Breast epithelium (tissue), 4 donors: ENCODE results near the gene ZNF48. TPM values are rescaled to one million over a fixed set of nuclear protein-coding genes. Genes with fewer than 3 reads are reported as not detected.

Experiments used
- DNase-seq, 2 donors: peaks; one replicate each; pipeline ENCODE4 v3.0.0-alpha.2; 2019; ENCODE audit warnings: low spot score in 2 of 2
- H3K27ac ChIP-seq, 2 donors: fragments of 200-600 bp; sonication (generic) in 1 of 2; one replicate each; pipeline ENCODE4 v1.5.1; 2016 to 2019; ENCODE audit warnings: mild to moderate bottlenecking in 1 of 2
- H3K27me3 ChIP-seq, 2 donors: fragments of 200-600 bp; sonication (generic) in 1 of 2; one replicate each; pipeline versions ENCODE4 v1.5.1 to v1.6.0; 2017 to 2019; ENCODE audit warnings: control low read depth in 1 of 2, mild to moderate bottlenecking in 1 of 2
- H3K36me3 ChIP-seq: fragments of 200-600 bp; one replicate; pipeline ENCODE4 v1.5.1; 2019
- H3K4me1 ChIP-seq, 2 donors: fragments of 200-600 bp; sonication (generic); one replicate each; pipeline ENCODE4 v1.5.1; 2016 to 2019; ENCODE audit warnings: control low read depth in 1 of 2
- H3K4me3 ChIP-seq, 3 donors: fragments of 200-600 bp; sonication (generic); 1 replicate in 2 of 3; 2 replicates in 1 of 3; pipeline ENCODE4 v1.5.1; 2016 to 2019; ENCODE audit warnings: mild to moderate bottlenecking in 3 of 3, moderate library complexity in 2 of 3
- H3K9me3 ChIP-seq, 2 donors: fragments of 200-600 bp; sonication (generic) in 1 of 2; one replicate each; pipeline ENCODE4 v1.5.1; 2016 to 2019; ENCODE audit warnings: control low read depth in 1 of 2
- POLR2A ChIP-seq: fragments of 450-650 bp; IDR thresholded peaks from one replicate; pipeline ENCODE4 v1.6.1; 2016; ENCODE audit warnings: antibody characterized with exemption, mild to moderate bottlenecking, moderate library complexity
- POLR2AphosphoS5 ChIP-seq, 3 donors: sonication (generic); formaldehyde crosslinking; IDR thresholded peaks; one replicate each; pipeline ENCODE4 v1.6.1; 2017; ENCODE audit warnings: antibody characterized with exemption in 3 of 3
- intact Hi-C: fragments of 100-400 bp; cut with DNase I; formaldehyde crosslinking; loops from one replicate; pipeline ENCODE4 v1.15.1; 2023; ENCODE audit warnings: low total_unique reads
- total RNA-seq, 3 donors: library from RNA; depleted of rRNA; stranded (reverse); fragments of >200 nt; gene quantifications; one replicate each; pipeline ENCODE4 v1.1.0, GENCODE V29; 2016
- TF ChIP-seq, protein P1 (sequence below), 3 donors: fragments of 450-650 bp; IDR thresholded peaks; one replicate each; pipeline ENCODE4 v1.5.1; 2016 to 2017; ENCODE audit warnings: antibody characterized with exemption in 3 of 3, mild to moderate bottlenecking in 3 of 3, moderate library complexity in 3 of 3

The ZNF48 gene
- total RNA-seq, 3 donors from 2014 or later: 4.8 to 9.5 (median 6.2) TPM

DNA sequence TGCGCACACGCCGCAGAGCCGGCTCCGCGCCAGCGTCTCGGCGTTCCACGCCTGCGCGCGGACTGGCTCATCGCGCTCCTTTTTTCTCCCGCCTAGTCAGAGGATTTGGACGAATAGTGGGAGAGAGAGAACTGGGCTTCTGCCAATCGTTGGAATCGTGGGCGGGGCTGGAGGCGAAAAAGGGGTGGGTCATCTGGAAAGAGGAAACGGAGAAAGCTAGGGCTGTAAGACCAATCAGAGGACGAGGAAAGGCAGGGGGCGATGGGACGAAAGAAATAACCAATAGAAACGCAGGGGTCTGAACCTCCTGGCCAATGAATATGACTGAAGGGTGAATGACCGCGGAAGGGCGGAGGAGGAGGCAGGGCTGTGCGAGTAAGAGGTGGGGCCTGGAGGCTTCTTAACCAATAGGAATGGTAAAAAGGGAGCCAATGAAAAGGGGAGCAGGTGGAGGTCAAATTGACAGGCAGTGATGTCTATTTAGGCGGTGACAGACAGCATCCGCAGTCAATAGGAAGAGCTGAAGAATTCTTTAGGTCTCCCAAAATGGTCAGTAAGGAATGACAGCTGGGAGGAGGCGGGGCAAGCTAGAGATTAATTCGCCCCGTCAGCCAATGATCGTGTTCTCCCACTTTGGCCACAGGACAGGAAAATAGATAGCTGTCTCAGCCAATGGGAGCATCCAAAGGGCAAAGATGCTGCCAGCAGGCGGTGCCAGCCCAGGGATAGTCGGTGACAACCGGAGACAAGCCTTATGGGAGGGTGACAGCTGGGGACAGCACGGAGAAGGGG is 24.6 kb upstream of the ZNF48 start, which contains the start of gene TBC1D10B:
TBC1D10B (minus strand) TSS at position 39 of the 792 bp plus-strand sequence. CDS start 311 bp downstream, outside the sequence.
- H3K36me3 ChIP-seq: no peaks in the 10 kb centered on the region
- H3K9me3 ChIP-seq: no peaks in the 10 kb centered on the region
- peak within 1 kb of the TSS; percentile 87 to 98 (median 88) for H3K4me3 ChIP-seq
- H3K4me1 ChIP-seq: peaks cover 0 to 18% of the 10 kb centered on the region in 2 donors
- TF ChIP-seq, protein P1, sequence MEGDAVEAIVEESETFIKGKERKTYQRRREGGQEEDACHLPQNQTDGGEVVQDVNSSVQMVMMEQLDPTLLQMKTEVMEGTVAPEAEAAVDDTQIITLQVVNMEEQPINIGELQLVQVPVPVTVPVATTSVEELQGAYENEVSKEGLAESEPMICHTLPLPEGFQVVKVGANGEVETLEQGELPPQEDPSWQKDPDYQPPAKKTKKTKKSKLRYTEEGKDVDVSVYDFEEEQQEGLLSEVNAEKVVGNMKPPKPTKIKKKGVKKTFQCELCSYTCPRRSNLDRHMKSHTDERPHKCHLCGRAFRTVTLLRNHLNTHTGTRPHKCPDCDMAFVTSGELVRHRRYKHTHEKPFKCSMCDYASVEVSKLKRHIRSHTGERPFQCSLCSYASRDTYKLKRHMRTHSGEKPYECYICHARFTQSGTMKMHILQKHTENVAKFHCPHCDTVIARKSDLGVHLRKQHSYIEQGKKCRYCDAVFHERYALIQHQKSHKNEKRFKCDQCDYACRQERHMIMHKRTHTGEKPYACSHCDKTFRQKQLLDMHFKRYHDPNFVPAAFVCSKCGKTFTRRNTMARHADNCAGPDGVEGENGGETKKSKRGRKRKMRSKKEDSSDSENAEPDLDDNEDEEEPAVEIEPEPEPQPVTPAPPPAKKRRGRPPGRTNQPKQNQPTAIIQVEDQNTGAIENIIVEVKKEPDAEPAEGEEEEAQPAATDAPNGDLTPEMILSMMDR (IDR thresholded peaks at IDR 0.05): peak in 1 of 3 donors; percentile 26
- TF ChIP-seq POLR2A (no peak), POLR2AphosphoS5 (IDR thresholded peaks at IDR 0.05) (peak; percentile 72 to 76 (median 76))
- intact Hi-C loops: no loop called here
- H3K27ac ChIP-seq: peak within 1 kb of the TSS; percentile 92 to 97
- no peaks in the 10 kb centered on the region for H3K27me3 ChIP-seq
- DNase-seq: peak; percentile 99 to 100

DNA sequence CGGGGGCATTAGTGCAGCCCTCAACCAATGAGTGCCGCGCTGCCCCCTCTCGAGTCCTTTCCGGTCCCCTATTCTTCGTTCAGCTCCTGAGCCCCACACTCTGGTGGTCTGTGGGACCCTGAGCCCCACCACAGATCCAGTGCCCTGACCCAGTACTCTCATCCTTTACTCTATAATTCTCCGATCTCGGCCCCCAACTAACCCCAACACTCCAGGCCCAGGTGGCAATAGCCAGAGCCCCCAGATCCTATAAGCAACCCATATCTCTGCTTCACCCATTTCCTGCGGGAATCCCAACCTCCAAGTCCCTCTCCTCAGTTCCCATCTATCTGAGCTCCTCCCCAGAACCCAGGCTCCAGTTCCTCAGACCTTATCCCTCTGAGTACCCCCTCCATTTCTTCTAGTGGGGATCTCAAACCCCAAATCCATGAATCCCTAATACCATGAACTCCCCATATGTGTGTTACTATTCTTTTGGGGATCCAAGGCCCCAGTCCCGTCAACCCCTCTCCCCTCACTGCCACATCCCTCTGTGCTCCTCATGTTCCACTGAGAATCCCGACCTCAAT is 23.9 kb upstream of the ZNF48 start:
- Histone ChIP-seq H3K4me1 (peaks cover 0 to 18% of the 10 kb centered on the region in 2 donors), H3K36me3 (no peaks in the 10 kb centered on the region), H3K4me3 (peak overlapping the region; percentile 50 to 87 (median 67))

DNA sequence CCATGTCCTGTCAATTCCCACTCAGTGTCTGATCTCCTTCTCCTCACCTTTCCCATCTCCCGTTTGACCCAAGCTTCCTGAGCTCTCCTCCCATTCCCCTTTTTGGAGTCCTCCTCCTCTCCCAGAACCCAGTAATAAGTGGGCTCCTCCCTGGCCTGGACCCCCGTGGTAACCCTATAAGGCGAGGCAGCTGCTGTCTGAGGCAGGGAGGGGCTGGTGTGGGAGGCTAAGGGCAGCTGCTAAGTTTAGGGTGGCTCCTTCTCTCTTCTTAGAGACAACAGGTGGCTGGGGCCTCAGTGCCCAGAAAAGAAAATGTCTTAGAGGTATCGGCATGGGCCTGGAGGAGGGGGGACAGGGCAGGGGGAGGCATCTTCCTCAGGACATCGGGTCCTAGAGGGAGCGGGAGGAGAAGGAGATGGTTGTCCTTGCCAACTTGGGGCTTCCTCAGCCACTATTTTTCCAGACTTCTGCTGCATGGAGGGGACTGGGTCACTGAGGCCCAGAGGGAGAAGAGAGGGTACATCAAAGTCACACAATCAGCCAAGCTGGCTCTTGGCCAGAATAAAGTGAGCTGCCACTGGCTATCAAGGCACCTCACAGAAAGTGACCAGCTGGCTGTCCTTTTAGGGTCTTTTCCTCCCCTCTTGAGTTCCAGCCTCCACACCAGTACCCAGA is 23.0 kb upstream of the ZNF48 start:
- H3K9me3 ChIP-seq: no peaks in the 10 kb centered on the region
- intact Hi-C loops: no loop called here
- TF ChIP-seq POLR2AphosphoS5 (IDR thresholded peaks at IDR 0.05): no peak
- no peak for TF ChIP-seq POLR2A
- TF ChIP-seq, protein P1 (IDR thresholded peaks at IDR 0.05): no peak
- no peaks in the 10 kb centered on the region for H3K36me3 ChIP-seq
- H3K4me1 ChIP-seq: peaks cover 0 to 15% of the 10 kb centered on the region in 2 donors
- peak in 1 of 2 donors; percentile 43 for DNase-seq
- no peak overlapping the region for H3K4me3 ChIP-seq
- no peak overlapping the region for H3K27ac ChIP-seq
- H3K27me3 ChIP-seq: no peaks in the 10 kb centered on the region

More for the DNA sequence above, 23.9 kb upstream of the ZNF48 start:
- peak overlapping the region; percentile 90 to 92 for H3K27ac ChIP-seq
- no peaks in the 10 kb centered on the region for H3K9me3 ChIP-seq
- H3K27me3 ChIP-seq: no peaks in the 10 kb centered on the region
- intact Hi-C loops: no loop called here
- DNase-seq: no peak
- TF ChIP-seq POLR2AphosphoS5 (IDR thresholded peaks at IDR 0.05) (no peak), POLR2A (no peak)
- TF ChIP-seq, protein P1 (IDR thresholded peaks at IDR 0.05): no peak

DNA sequence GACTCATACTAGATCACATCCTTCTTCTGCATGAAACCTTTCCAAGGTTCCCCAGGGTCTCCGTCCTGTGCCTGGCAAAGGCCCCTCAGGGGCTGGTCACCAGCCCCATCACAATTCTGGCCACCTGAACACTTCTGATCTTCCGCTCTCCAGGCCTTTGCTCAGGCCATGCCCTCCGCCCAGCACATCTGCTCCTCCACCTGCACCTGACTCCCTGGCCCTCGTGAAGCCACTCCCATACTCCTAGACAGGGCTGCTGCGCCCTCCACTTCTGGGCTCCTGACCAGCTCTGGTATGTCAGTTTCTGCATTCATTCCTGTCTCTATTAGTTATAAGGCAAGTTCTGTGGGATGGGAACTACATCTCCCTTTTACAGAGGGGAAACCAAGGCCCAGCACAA is 22.5 kb upstream of the ZNF48 start:
- Histone ChIP-seq H3K27ac (no peak overlapping the region), H3K4me3 (no peak overlapping the region), H3K4me1 (peaks cover 0 to 9% of the 10 kb centered on the region in 2 donors), H3K36me3 (no peaks in the 10 kb centered on the region), H3K27me3 (no peaks in the 10 kb centered on the region), H3K9me3 (no peaks in the 10 kb centered on the region)
- DNase-seq: no peak
- TF ChIP-seq, protein P1 (IDR thresholded peaks at IDR 0.05): no peak
- no peak for TF ChIP-seq POLR2A
- intact Hi-C loops: no loop called here
